ENCODE measurements around the gene GPR18.

Gene GPR18

DNA sequence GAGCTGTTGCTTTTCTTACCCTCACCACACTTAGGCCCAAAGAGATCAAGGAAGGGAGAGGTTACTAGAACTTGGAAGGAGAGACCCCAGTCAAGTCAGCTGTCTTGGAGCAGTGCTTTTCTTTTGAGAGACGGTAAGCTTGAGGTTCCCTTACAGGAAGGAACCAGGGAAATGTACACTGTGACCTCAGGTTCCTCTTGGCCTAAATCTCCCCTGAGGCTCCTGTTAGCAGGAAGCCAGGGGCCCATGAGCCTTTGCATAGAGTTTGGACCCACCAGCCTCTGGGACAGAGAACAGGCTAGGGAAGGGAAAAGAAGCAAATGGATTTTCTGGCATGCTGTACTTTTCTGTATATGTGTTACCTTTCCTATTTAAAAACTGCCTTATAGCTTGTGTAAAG is 5.9 kb upstream of the GPR18 start:
- no peaks in the 10 kb centered on the region for H3K27me3 ChIP-seq (ENCODE audit: insufficient read depth, poor library complexity, severe bottlenecking)
- no peak overlapping the region for H3K27ac ChIP-seq (replicated peaks)
- DNase-seq (ENCODE audit: low read depth in 1 of 2, low spot score in 1 of 2) = peak; percentile 37 to 73
- H3K4me3 ChIP-seq (replicated peaks; ENCODE audit: insufficient read depth, low read length) = no peak overlapping the region
- peak; percentile 37; the same call in 1 of the 2 replicates for TF ChIP-seq SPI1 (IDR thresholded peaks at IDR 0.05; ENCODE audit: borderline replicate concordance, low read depth)
- TF ChIP-seq, protein P1, sequence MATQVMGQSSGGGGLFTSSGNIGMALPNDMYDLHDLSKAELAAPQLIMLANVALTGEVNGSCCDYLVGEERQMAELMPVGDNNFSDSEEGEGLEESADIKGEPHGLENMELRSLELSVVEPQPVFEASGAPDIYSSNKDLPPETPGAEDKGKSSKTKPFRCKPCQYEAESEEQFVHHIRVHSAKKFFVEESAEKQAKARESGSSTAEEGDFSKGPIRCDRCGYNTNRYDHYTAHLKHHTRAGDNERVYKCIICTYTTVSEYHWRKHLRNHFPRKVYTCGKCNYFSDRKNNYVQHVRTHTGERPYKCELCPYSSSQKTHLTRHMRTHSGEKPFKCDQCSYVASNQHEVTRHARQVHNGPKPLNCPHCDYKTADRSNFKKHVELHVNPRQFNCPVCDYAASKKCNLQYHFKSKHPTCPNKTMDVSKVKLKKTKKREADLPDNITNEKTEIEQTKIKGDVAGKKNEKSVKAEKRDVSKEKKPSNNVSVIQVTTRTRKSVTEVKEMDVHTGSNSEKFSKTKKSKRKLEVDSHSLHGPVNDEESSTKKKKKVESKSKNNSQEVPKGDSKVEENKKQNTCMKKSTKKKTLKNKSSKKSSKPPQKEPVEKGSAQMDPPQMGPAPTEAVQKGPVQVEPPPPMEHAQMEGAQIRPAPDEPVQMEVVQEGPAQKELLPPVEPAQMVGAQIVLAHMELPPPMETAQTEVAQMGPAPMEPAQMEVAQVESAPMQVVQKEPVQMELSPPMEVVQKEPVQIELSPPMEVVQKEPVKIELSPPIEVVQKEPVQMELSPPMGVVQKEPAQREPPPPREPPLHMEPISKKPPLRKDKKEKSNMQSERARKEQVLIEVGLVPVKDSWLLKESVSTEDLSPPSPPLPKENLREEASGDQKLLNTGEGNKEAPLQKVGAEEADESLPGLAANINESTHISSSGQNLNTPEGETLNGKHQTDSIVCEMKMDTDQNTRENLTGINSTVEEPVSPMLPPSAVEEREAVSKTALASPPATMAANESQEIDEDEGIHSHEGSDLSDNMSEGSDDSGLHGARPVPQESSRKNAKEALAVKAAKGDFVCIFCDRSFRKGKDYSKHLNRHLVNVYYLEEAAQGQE (IDR thresholded peaks at IDR 0.05; ENCODE audit: insufficient replicate concordance, low read depth) = no peak
- TF ChIP-seq GABPA (IDR thresholded peaks at IDR 0.05; ENCODE audit: low read depth) = peak; percentile 59
- TF ChIP-seq, protein P2, sequence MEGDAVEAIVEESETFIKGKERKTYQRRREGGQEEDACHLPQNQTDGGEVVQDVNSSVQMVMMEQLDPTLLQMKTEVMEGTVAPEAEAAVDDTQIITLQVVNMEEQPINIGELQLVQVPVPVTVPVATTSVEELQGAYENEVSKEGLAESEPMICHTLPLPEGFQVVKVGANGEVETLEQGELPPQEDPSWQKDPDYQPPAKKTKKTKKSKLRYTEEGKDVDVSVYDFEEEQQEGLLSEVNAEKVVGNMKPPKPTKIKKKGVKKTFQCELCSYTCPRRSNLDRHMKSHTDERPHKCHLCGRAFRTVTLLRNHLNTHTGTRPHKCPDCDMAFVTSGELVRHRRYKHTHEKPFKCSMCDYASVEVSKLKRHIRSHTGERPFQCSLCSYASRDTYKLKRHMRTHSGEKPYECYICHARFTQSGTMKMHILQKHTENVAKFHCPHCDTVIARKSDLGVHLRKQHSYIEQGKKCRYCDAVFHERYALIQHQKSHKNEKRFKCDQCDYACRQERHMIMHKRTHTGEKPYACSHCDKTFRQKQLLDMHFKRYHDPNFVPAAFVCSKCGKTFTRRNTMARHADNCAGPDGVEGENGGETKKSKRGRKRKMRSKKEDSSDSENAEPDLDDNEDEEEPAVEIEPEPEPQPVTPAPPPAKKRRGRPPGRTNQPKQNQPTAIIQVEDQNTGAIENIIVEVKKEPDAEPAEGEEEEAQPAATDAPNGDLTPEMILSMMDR (IDR thresholded peaks at IDR 0.05; ENCODE audit: insufficient read depth, low read length) = no peak
- TF ChIP-seq POLR2AphosphoS5 (IDR thresholded peaks at IDR 0.05; ENCODE audit: low read depth) = no peak

DNA sequence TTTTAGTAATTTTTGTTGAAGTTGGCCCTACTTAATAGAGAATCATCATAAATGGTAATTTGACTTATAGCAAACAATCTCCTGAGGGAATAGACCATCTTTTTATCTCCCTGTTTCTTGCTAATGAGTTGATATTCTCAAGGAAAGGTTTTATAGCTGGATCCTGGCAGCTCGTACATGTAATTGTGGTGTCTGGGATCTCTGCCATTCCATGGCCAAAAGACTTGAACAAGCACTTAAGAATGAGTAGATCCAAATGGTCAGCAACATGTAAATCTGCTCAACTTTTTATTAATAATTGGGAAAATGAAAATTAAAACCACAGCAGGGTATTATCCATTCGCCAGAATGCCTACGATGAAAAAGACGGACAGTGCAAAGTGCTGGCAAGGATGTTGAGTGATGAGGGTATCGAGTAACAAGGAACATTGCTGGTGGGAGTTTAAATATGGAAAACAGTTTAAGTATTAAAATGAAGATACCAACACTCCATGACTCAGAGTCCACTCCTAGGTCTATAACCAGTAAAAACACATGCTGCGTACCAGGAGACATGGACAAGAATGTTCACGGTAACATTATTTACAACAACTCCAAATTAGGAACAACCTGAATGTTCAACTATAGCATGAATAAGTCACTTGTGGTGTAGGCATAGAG is 5.1 kb upstream of the GPR18 start:
- no peak overlapping the region for H3K4me3 ChIP-seq (replicated peaks; ENCODE audit: insufficient read depth, low read length)
- TF ChIP-seq GABPA (IDR thresholded peaks at IDR 0.05; ENCODE audit: low read depth) (no peak), SPI1 (IDR thresholded peaks at IDR 0.05; ENCODE audit: borderline replicate concordance, low read depth) (no peak)
- TF ChIP-seq, protein P2 (IDR thresholded peaks at IDR 0.05; ENCODE audit: insufficient read depth, low read length) = no peak

DNA sequence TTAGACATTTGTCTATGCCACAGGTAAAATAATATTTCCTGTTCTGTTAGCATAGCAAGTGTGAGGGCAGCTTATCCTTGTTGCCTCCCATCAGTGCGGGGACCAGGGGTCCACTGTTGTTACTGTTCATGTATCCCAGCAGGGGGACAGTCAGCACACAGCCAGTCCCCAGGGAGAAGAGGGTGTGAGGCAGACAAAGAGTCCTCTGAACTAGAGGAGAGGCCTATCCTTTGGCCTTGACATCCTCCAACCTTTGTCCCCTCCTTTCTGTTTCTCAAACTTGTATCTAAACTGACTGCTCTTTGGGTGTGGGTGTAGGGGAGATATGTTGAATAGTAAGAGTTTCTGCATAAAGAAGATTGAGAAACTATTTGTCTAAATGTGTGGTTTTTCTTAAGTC is 2.9 kb upstream of the GPR18 start:
- no peak for DNase-seq (ENCODE audit: low read depth in 1 of 2, low spot score in 1 of 2)
- no peak overlapping the region for H3K4me3 ChIP-seq (replicated peaks; ENCODE audit: insufficient read depth, low read length)
- no peak for TF ChIP-seq SPI1 (IDR thresholded peaks at IDR 0.05; ENCODE audit: borderline replicate concordance, low read depth)
- TF ChIP-seq, protein P1 (IDR thresholded peaks at IDR 0.05; ENCODE audit: insufficient replicate concordance, low read depth) = no peak
- no peak for TF ChIP-seq POLR2AphosphoS5 (IDR thresholded peaks at IDR 0.05; ENCODE audit: low read depth)
- TF ChIP-seq, protein P2 (IDR thresholded peaks at IDR 0.05; ENCODE audit: insufficient read depth, low read length) = no peak
- TF ChIP-seq GABPA (IDR thresholded peaks at IDR 0.05; ENCODE audit: low read depth) = no peak
- no peaks in the 10 kb centered on the region for H3K27me3 ChIP-seq (ENCODE audit: insufficient read depth, poor library complexity, severe bottlenecking)
- no peak overlapping the region for H3K27ac ChIP-seq (replicated peaks)

More for the DNA sequence above, 5.1 kb upstream of the GPR18 start:
- no peaks in the 10 kb centered on the region for H3K27me3 ChIP-seq (ENCODE audit: insufficient read depth, poor library complexity, severe bottlenecking)
- H3K27ac ChIP-seq (replicated peaks) = no peak overlapping the region
- no peak for DNase-seq (ENCODE audit: low read depth in 1 of 2, low spot score in 1 of 2)

DNA sequence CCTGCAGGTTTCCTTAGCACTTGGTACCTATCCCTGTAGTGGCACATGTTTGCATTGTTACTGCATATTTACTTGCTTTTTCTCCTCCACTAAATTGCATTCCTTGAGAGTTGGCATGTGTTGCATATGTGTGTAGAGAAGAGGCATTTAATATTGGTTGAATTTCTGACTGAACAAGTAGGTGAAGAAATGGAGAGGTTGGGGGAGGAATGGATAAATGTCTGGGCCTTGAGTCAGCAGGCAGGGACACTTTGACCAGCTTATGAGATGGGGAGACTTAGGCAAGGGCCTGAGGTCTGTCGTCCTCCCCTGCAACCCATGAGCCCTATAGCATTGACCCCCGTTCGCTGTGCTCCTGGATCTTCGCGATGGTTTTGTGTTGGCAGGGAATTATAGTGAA is 2.0 kb upstream of the GPR18 start:
- Histone ChIP-seq H3K4me3 (replicated peaks; ENCODE audit: insufficient read depth, low read length) (no peak overlapping the region), H3K27ac (replicated peaks) (no peak overlapping the region), H3K27me3 (ENCODE audit: insufficient read depth, poor library complexity, severe bottlenecking) (no peaks in the 10 kb centered on the region)
- no peak for DNase-seq (ENCODE audit: low read depth in 1 of 2, low spot score in 1 of 2)
- TF ChIP-seq SPI1 (IDR thresholded peaks at IDR 0.05; ENCODE audit: borderline replicate concordance, low read depth) = no peak
- TF ChIP-seq GABPA (IDR thresholded peaks at IDR 0.05; ENCODE audit: low read depth) = no peak
- no peak for TF ChIP-seq POLR2AphosphoS5 (IDR thresholded peaks at IDR 0.05; ENCODE audit: low read depth)
- TF ChIP-seq, protein P1 (IDR thresholded peaks at IDR 0.05; ENCODE audit: insufficient replicate concordance, low read depth) = no peak
- TF ChIP-seq, protein P2 (IDR thresholded peaks at IDR 0.05; ENCODE audit: insufficient read depth, low read length) = no peak
